OCI-LY3 (cell line): ENCODE data around the gene CFAP69.

Source experiments
- H2AFZ ChIP-seq: fragments of 200-600, 300-600 bp; shearing (Covaris generic); 2 replicates; pipeline ENCODE4 v1.6.0; 2014; ENCODE audit warnings: antibody characterized with exemption, low read depth, low read length
- H3K27ac ChIP-seq: fragments of 200-600, 300-600 bp; sonication (generic); 2 replicates; pipeline ENCODE4 v1.5.1; 2014; ENCODE audit warnings: mild to moderate bottlenecking, low read length, moderate library complexity, mixed read lengths
- H3K27me3 ChIP-seq: fragments of 200-600, 300-600 bp; sonication (generic); 2 replicates; pipeline ENCODE4 v1.6.1; 2014; ENCODE audit warnings: low read depth, low read length, mixed read lengths
- H3K36me3 ChIP-seq: fragments of 200-600, 300-600 bp; sonication (generic); replicated peaks from 2 replicates; pipeline ENCODE3; 2014; ENCODE audit warnings: low read depth, low read length, mixed read lengths
- H3K4me1 ChIP-seq: fragments of 300-600, 200-600 bp; sonication (generic); 2 replicates; pipeline ENCODE4 v1.6.1; 2014; ENCODE audit warnings: low read length, mixed read lengths
- H3K4me2 ChIP-seq: fragments of 200-600, 300-600 bp; sonication (generic); 2 replicates; pipeline ENCODE4 v1.6.1; 2014; ENCODE audit warnings: low read length, mixed read lengths
- H3K4me3 ChIP-seq: fragments of 300-600, 200-600 bp; sonication (generic); 2 replicates; pipeline ENCODE4 v1.5.1; 2014; ENCODE audit warnings: antibody characterized with exemption, mild to moderate bottlenecking, low read length, moderate library complexity
- H3K79me2 ChIP-seq: fragments of 300-600, 200-600 bp; shearing (Covaris generic); 2 replicates; pipeline ENCODE4 v1.6.1; 2014; ENCODE audit warnings: mild to moderate bottlenecking, low read length, mixed read lengths
- H3K9ac ChIP-seq: fragments of 300-600, 200-600 bp; shearing (Covaris generic); 2 replicates; pipeline ENCODE4 v1.6.0; 2014; ENCODE audit warnings: mild to moderate bottlenecking, low read length, moderate library complexity
- H3K9me3 ChIP-seq: fragments of 200-600, 300-600 bp; shearing (Covaris generic); 2 replicates; pipeline ENCODE4 v1.6.1; 2014; ENCODE audit warnings: low read length, mixed read lengths; ENCODE audit not compliant: insufficient read depth
- H4K20me1 ChIP-seq: fragments of 200-600, 300-600 bp; sonication (generic); 2 replicates; pipeline ENCODE4 v1.6.1; 2016; ENCODE audit warnings: low read length, mixed read lengths; ENCODE audit not compliant: insufficient read depth
- CTCF ChIP-seq: fragments of 200-600, 300-600 bp; sonication (generic); IDR thresholded peaks from 2 replicates; pipeline ENCODE4 v1.5.1; 2014; ENCODE audit warnings: antibody characterized with exemption, low read length, low read depth
- EZH2phosphoT487 ChIP-seq: fragments of 200-600 bp; shearing (Covaris generic); IDR thresholded peaks from 2 replicates; pipeline ENCODE4 v1.6.1; 2018; ENCODE audit warnings: antibody characterized with exemption, mixed run types, low read depth

Gene CFAP69

GRCh38 chr7:90267263-90267858 lies 22.4 kb downstream of the CFAP69 start:
- Histone ChIP-seq H3K9me3 (no peaks in the 10 kb centered on the region), H4K20me1 (no peaks in the 10 kb centered on the region), H3K4me1 (no peaks in the 10 kb centered on the region), H3K27ac (no peak overlapping the region), H3K36me3 (no peaks in the 10 kb centered on the region), H3K4me3 (no peak overlapping the region), H3K27me3 (no peaks in the 10 kb centered on the region), H3K79me2 (no peaks in the 10 kb centered on the region), H3K9ac (no peak overlapping the region), H3K4me2 (no peak overlapping the region), H2AFZ (no peak overlapping the region)
- TF ChIP-seq CTCF (no peak), EZH2phosphoT487 (no peak)

- Histone ChIP-seq H3K4me1 (no peaks in the 10 kb centered on the region), H3K27ac (no peak overlapping the region), H3K9me3 (no peaks in the 10 kb centered on the region), H3K4me2 (no peak overlapping the region), H3K27me3 (no peaks in the 10 kb centered on the region), H3K9ac (no peak overlapping the region), H3K4me3 (no peak overlapping the region), H3K36me3 (no peaks in the 10 kb centered on the region), H4K20me1 (no peaks in the 10 kb centered on the region), H2AFZ (no peak overlapping the region), H3K79me2 (no peaks in the 10 kb centered on the region)
- TF ChIP-seq CTCF = no peak
- TF ChIP-seq EZH2phosphoT487 = no peak
Observed at GRCh38 chr7:90269163-90269562, 24.2 kb downstream of the CFAP69 start.

GRCh38 chr7:90270431-90271178 lies 25.6 kb downstream of the CFAP69 start:
- Histone ChIP-seq H3K79me2 (no peaks in the 10 kb centered on the region), H3K9ac (no peak overlapping the region), H3K4me2 (no peak overlapping the region), H3K27ac (no peak overlapping the region), H3K9me3 (no peaks in the 10 kb centered on the region), H2AFZ (no peak overlapping the region), H3K4me1 (no peaks in the 10 kb centered on the region), H3K4me3 (no peak overlapping the region), H3K27me3 (no peaks in the 10 kb centered on the region), H4K20me1 (no peaks in the 10 kb centered on the region), H3K36me3 (no peaks in the 10 kb centered on the region)
- TF ChIP-seq EZH2phosphoT487 (no peak), CTCF (no peak)

- H3K9ac ChIP-seq = no peak overlapping the region
- no peaks in the 10 kb centered on the region for H3K36me3 ChIP-seq
- no peak overlapping the region for H3K4me3 ChIP-seq
- no peaks in the 10 kb centered on the region for H4K20me1 ChIP-seq
- H3K27ac ChIP-seq = no peak overlapping the region
- no peaks in the 10 kb centered on the region for H3K27me3 ChIP-seq
- no peak overlapping the region for H3K4me2 ChIP-seq
- H3K9me3 ChIP-seq = no peaks in the 10 kb centered on the region
- H2AFZ ChIP-seq = no peak overlapping the region
- H3K4me1 ChIP-seq = no peaks in the 10 kb centered on the region
- no peaks in the 10 kb centered on the region for H3K79me2 ChIP-seq
- no peak for TF ChIP-seq EZH2phosphoT487
- no peak for TF ChIP-seq CTCF
Observed at GRCh38 chr7:90271753-90272152, 26.8 kb downstream of the CFAP69 start.
